ENCODE results near the gene GABRQ. TPM values are rescaled to one million over a fixed set of nuclear protein-coding genes. Genes with fewer than 3 reads are reported as not detected.
A peak's percentile ranks its signal among the peaks of the same experiment; 100 is the strongest.

Gene GABRQ
- total and polyA plus RNA-seq, 2 of the 13 experiments (the other 11 are each of a cell fraction or from before 2014, with no cell fraction given) = not detected

- no peaks in the 10 kb centered on the region for H3K79me2 ChIP-seq (ENCODE audit: insufficient read depth, low read length)
- ATAC-seq = no peak
- WGBS (ENCODE audit: low lambda C conversion rate) = 5% methylated on average over 6 of the region's 7 CpGs
- H3K4me3 ChIP-seq (replicated peaks in 1 of 3; ENCODE audit: insufficient read depth in 1 of 3, low read depth in 2 of 3, low read length in 3 of 3) = no peak overlapping the region
- ChIA-PET CTCF (ENCODE audit: low intra/inter-chr PET ratio, low total read pairs) (interaction anchor here (1.3 to 1.6 kb wide), 2 partner anchors 879 to 883 kb away, joined by 4 to 5 read pairs; no protein-coding TSS in a partner anchor), POLR2A (no interaction called here)
- intact Hi-C loops (cut with micrococcal nuclease; ENCODE audit: unreplicated experiment) (loop anchor here (5.0 kb wide), 1 partner anchor 780 kb away; no protein-coding TSS in a partner anchor), in situ Hi-C loops (cut with HindIII; ENCODE audit: extremely low pct_ligation_motif_present, low pct_unique_long_range_greater_than_20kb) (loop anchor here (25.0 kb wide), 1 partner anchor 180 kb away; no protein-coding TSS in a partner anchor)
- H3K36me3 ChIP-seq (replicated peaks in 1 of 2; ENCODE audit: control insufficient read depth in 1 of 2, insufficient read depth in 2 of 2, low read length in 2 of 2) = no peaks in the 10 kb centered on the region
- H3K4me1 ChIP-seq (ENCODE audit: insufficient read depth, low read length) = no peaks in the 10 kb centered on the region
- H3K9me3 ChIP-seq (ENCODE audit: low read length) = no peaks in the 10 kb centered on the region
- H4K20me1 ChIP-seq (ENCODE audit: insufficient read depth, low read length) = no peaks in the 10 kb centered on the region
- H3K27me3 ChIP-seq (ENCODE audit: control insufficient read depth in 1 of 2, insufficient read depth in 2 of 2, low read length in 2 of 2) = peaks cover 0 to 2% of the 10 kb centered on the region in 2 experiments; a peak in 1 of 5 replicates
- no peak overlapping the region for H3K4me2 ChIP-seq (ENCODE audit: low read depth, low read length)
- no peak overlapping the region for H3K27ac ChIP-seq (ENCODE audit: extremely low read length, insufficient read depth, low read length)
- H3K9ac ChIP-seq (ENCODE audit: insufficient read depth, low read depth, low read length) = no peak overlapping the region
- DNase-seq (ENCODE audit: low spot score) = peak; percentile 8
- BruUV-seq (replicated peaks) = no TSS peak
- H2AFZ ChIP-seq (ENCODE audit: low read length) = no peak overlapping the region
- peak; percentile 78 for FAIRE-seq
- TF ChIP-seq TOE1 (CRISPR knock-in tag; IDR thresholded peaks at IDR 0.05) (no peak), ZSCAN31 (CRISPR knock-in tag; IDR thresholded peaks at IDR 0.05; ENCODE audit: low read depth) (no peak), THAP7 (CRISPR knock-in tag; IDR thresholded peaks at IDR 0.05) (no peak), ZNF850 (CRISPR knock-in tag; conservative IDR thresholded peaks at IDR 0.05) (no peak), ZFP1 (CRISPR knock-in tag; IDR thresholded peaks at IDR 0.05) (no peak), FUBP1 (CRISPR knock-in tag; IDR thresholded peaks at IDR 0.05; ENCODE audit: borderline replicate concordance) (no peak), ZFP36L2 (CRISPR knock-in tag; IDR thresholded peaks at IDR 0.05) (no peak), ZHX1 (CRISPR knock-in tag; IDR thresholded peaks at IDR 0.05; ENCODE audit: low read depth) (no peak), PAXIP1 (CRISPR knock-in tag; conservative IDR thresholded peaks at IDR 0.05) (no peak), SMC3 (IDR thresholded peaks at IDR 0.05; ENCODE audit: low read length) (peak; percentile 52), GTF2F1 (IDR thresholded peaks at IDR 0.05; ENCODE audit: low read length) (no peak), ZNF264 (CRISPR knock-in tag; IDR thresholded peaks at IDR 0.05) (no peak), STAG1 (CRISPR knock-in tag; IDR thresholded peaks at IDR 0.05) (peak; percentile 58), TFDP1 (CRISPR knock-in tag; IDR thresholded peaks at IDR 0.05; ENCODE audit: borderline replicate concordance) (no peak)
Observed at GRCh38 chrX:152632445-152633097, 5.1 kb upstream of the GABRQ start.
